ENCODE results near the gene ELOVL7.

The ELOVL7 gene

DNA sequence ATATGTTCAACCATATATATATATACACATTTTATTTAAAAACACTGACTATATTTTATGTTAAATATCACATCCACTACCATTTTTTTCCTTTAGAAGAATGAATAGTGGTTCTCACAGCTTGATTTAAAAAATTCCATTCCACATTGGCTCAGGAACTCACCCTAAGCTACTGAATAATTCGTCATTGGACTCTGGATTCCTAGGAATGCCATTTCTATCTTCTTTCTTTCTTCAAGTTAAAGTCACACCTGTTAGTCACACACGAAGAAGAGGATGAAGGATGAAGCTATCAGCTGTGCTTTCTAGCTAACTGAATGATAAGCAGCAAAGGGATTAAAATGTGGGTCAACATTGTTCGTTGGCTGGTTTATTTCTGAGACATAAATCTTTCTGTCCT, 7.9 kb downstream of the ELOVL7 start:
- H3K4me3 ChIP-seq (ENCODE audit: low read depth, low read length) = no peak overlapping the region
- DNase-seq (ENCODE audit: low read depth, low spot score) = no peak
- in situ Hi-C loops (cut with HindIII; ENCODE audit: low sequenced_read_pairs) = no loop called here
- no peak for TF ChIP-seq CTCF (IDR thresholded peaks at IDR 0.05; ENCODE audit: low read depth, low read length)

- DNase-seq (ENCODE audit: low read depth, low spot score) = no peak
- in situ Hi-C loops (cut with HindIII; ENCODE audit: low sequenced_read_pairs) = no loop called here
- no peak for TF ChIP-seq CTCF (IDR thresholded peaks at IDR 0.05; ENCODE audit: low read depth, low read length)
- no peak overlapping the region for H3K4me3 ChIP-seq (ENCODE audit: low read depth, low read length)
Observed at GRCh38 chr5:60835554-60835953, 8.5 kb downstream of the ELOVL7 start.

- in situ Hi-C loops (cut with HindIII; ENCODE audit: low sequenced_read_pairs) = no loop called here
- H3K4me3 ChIP-seq (ENCODE audit: low read depth, low read length) = no peak overlapping the region
- no peak for TF ChIP-seq CTCF (IDR thresholded peaks at IDR 0.05; ENCODE audit: low read depth, low read length)
- DNase-seq (ENCODE audit: low read depth, low spot score) = no peak
Observed at GRCh38 chr5:60833520-60833919, 10.5 kb downstream of the ELOVL7 start.

- DNase-seq (ENCODE audit: low read depth, low spot score) = no peak
- TF ChIP-seq CTCF (IDR thresholded peaks at IDR 0.05; ENCODE audit: low read depth, low read length) = no peak
- H3K4me3 ChIP-seq (ENCODE audit: low read depth, low read length) = no peak overlapping the region
- in situ Hi-C loops (cut with HindIII; ENCODE audit: low sequenced_read_pairs) = no loop called here
Observed at GRCh38 chr5:60830581-60831127, 13.4 kb downstream of the ELOVL7 start.

GRCh38 chr5:60829490-60830266, 14.4 kb downstream of the ELOVL7 start:
- DNase-seq (ENCODE audit: low read depth, low spot score) = no peak
- no peak overlapping the region for H3K4me3 ChIP-seq (ENCODE audit: low read depth, low read length)
- TF ChIP-seq CTCF (IDR thresholded peaks at IDR 0.05; ENCODE audit: low read depth, low read length) = no peak
- in situ Hi-C loops (cut with HindIII; ENCODE audit: low sequenced_read_pairs) = no loop called here

GRCh38 chr5:60827201-60827600, 16.9 kb downstream of the ELOVL7 start:
- TF ChIP-seq CTCF (IDR thresholded peaks at IDR 0.05; ENCODE audit: low read depth, low read length) = no peak
- in situ Hi-C loops (cut with HindIII; ENCODE audit: low sequenced_read_pairs) = no loop called here
- H3K4me3 ChIP-seq (ENCODE audit: low read depth, low read length) = no peak overlapping the region
- no peak for DNase-seq (ENCODE audit: low read depth, low spot score)

Data from astrocyte of the spinal cord (primary cell).